COLO668 (cell line): ENCODE data around the gene CER1.

Source experiments
- DNase-seq: peaks from one replicate; lab custom pipeline; 2025; ENCODE audit not compliant: unreplicated experiment; lab: John Stamatoyannopoulos, UW

The CER1 gene, protein sequence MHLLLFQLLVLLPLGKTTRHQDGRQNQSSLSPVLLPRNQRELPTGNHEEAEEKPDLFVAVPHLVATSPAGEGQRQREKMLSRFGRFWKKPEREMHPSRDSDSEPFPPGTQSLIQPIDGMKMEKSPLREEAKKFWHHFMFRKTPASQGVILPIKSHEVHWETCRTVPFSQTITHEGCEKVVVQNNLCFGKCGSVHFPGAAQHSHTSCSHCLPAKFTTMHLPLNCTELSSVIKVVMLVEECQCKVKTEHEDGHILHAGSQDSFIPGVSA

DNA sequence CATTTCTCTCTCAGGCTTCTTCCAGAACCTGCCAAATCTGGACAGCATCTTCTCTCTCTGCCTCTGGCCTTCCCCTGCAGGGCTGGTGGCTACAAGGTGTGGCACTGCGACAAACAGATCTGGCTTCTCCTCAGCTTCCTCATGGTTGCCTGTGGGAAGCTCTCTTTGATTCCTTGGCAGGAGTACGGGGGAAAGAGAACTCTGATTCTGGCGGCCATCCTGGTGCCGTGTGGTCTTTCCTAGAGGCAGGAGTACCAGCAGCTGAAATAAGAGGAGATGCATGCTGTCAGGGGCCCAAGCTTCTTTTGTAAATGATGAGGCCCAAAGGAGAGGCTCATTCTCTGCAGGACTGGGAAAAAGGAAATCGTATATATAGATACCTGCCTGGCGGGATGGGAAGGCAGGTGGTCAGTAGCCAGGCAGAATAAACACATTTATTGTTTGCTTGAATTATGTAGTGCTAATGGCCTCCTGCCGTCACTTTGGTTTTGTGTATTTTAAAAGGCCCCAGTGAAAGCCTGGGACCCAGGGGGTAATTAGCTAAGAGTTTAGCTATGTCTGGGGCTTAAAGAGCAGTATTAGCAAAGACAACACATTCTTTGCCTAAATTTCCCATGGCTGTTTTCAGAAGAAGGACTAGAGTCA, at the start of gene CER1:
CER1 (minus strand) TSS at position 343 of the 645 bp plus-strand sequence; CDS start at position 282, 61 bp downstream.
- peak; percentile 63 for DNase-seq

- DNase-seq = no peak
These were observed 48.1 kb upstream of the CER1 start for GRCh38 chr9:14770592-14770991.

DNA sequence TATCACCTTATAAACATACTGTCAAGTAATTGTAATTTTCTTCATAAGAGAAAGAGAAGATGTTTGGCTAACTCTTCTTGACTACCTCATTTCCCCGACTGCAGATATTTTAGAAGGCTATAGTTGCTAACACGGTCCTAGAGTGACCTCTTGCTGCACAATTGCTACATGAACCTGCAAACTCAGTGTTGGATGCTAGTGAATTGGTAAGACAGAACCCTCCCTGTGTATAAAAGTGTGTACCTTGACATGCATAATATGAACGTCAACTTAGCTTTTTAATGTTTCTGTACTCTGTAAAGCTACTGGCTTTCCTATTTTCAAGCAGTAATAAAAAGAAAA, 46.7 kb upstream of the CER1 start:
- no peak for DNase-seq

DNA sequence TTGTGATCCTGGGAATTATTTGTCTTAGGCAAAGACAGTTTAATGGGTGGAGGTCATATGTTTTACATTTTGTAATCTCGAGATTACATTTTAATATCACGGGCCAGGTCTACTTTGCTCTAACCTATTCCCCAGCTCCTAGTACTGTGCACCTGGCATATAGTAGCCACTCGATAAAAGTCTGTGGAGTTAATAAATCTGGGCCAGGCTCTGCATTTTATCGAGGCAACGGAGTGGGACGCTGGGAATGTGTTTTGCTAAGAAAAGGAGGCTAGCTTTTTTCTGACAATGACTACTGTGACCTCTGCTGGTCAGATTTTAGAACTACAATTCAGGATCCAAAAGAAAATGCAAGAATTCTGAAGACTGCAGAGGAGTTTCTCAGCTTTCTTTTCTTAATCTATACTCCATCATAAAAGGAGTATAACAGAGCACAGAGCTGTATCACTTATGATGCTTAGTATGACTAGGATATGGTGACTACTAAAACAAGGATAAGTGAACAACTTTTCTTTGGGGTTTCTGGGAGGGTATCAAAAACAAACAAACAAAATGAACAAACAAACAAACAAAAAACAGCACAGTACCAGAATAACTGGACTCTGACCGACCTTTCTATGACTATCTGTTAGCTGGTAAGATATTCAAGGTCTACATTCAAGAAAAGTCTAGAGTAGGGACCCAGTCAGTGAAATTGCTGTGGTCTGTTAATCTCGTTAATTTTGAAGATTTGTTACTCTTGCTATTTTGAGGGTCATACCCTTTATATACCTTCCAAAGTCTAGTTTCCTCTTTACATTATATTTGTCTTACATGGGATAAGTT, 46.1 kb upstream of the CER1 start:
- DNase-seq = peak; percentile 12

GRCh38 chr9:14766299-14766698, 43.8 kb upstream of the CER1 start:
- no peak for DNase-seq

DNA sequence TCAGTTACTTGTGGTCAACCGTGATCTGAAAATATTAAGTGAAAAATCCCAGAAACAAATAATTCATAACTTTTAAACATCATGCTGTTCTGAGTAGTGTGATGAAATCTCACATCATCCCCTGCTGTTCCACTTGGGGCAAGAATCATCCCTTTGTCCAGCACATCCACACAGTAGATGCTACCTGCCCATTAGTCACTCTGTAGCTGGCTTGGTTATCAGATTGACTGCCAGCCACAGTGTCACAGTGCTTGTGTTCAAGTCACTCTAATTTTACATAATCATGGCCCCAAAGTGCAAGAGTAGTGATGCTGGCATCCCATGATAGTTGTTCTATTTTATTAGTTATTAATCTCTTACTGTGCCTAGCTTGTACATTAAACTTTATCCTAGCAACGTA, 39.1 kb upstream of the CER1 start:
- no peak for DNase-seq

DNA sequence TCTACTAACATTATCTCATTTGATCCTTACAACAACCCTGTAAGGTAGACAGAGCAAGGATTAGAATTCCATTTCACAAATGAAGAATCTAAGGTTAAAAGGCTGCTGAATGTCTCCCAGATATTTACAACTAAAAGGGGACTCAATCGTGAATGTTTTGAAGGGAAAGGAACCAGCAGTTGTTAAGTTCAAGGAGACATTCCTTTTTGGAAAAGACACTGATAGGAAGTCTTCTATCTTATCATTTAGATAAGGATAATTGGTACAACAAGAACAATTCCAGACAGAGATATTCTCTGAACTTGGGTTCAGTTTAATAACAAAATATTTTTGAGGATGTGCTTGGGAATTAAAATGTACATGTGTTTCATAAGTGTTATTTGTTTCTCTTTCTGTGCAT, 37.5 kb upstream of the CER1 start:
- no peak for DNase-seq

DNA sequence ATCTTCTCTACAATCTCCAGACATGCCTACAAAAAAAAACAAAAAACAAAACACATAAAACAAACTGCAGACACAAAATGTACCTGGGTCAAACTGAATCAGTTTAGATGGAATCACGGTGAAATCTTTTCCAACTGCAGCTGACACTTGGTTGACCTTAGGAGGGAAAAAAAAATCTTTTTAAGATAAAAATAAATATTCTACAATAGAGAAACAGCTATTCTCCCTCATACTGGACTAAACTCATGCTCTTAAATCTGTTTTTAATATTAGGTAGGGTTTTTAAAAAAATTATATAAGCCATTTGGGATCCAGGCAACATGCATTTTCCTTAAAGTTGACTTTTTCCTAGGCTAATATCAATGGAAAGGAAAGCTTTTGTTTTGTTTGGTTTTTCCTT, 33.8 kb upstream of the CER1 start:
- DNase-seq = no peak

DNA sequence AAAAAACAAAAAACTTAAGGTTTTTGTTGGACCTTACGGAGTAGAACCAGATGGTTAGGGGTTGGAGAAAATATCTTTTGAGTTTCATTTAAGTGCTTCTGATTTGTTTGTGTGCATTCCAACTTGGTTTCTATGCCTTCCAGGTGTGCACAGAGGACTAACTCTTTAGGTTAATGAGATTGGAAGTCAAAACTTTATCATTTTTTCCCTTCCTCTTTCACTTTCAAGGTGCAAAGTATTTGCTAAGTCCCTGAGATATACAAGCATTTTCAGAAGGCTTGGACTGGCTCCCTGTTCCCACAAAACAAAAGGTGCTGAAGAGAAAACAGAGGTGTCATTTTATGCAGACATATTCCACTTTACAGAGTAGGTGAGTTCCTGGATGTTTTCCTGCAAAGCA, 30.3 kb upstream of the CER1 start:
- no peak for DNase-seq

- DNase-seq = no peak
These were observed 29.7 kb upstream of the CER1 start for GRCh38 chr9:14752271-14752670.

GRCh38 chr9:14750821-14751220, 28.3 kb upstream of the CER1 start:
- DNase-seq = no peak

DNA sequence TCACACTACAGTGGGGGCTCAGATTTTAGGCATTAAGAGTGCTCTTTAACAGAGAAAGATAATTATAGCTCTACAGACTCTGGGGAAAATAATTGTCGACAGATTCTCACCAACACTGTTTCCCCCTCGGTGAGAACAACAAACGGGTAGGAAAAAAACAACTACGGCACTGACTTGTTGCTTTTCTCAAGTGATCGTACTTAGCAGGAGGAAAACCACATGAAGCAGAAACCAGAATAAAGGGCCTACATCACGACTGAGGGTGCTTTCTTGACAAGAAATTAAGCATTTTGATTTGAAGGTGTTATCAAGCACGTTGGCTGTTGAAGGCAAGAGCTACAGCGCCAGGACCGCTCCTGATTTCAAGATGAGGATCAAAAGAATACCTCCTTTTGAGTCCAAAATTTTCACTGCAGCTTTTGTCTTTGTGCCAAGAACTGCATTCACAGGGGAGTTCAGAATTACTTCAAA, 27.2 kb upstream of the CER1 start:
- DNase-seq = no peak

DNA sequence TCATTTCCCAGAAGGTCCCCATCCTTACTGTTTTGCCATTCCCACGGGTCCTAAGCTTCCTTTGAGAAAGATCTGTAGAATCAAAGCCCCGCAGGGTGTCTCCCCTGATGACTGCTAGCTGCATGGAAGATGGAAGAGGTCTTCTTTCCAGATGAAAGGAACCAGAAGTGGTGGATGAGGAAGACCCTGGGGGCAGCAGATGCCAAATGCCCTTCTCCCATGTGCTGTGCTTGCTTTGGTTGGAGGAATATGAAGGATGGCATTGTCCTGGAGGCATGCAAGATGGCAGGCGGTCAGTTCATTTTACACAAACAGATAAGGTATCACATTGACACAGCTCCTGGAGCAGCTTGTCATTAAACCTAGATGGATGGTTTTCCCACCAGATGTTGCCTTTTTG, 25.8 kb upstream of the CER1 start:
- DNase-seq = no peak

DNA sequence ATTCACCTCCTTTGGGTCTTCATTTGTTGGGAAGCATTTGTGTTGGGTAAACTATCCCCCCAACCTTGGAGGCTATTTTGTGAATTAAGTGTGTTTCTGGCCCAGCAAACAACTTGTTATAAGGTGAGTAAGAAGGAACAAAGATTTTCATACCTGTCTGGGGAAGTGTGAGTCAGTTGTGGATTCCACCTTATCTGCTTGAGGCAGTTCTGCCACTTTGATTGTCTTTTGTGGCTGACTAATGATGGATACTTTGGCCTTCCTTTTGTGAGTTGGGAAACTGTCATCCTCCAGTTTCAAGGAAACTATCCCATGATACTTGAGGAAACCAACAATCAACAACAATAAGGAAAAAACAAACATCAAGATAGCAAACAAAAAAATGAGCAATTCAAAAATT, 24.6 kb upstream of the CER1 start:
- no peak for DNase-seq

GRCh38 chr9:14746626-14747025, 24.1 kb upstream of the CER1 start:
- no peak for DNase-seq

DNA sequence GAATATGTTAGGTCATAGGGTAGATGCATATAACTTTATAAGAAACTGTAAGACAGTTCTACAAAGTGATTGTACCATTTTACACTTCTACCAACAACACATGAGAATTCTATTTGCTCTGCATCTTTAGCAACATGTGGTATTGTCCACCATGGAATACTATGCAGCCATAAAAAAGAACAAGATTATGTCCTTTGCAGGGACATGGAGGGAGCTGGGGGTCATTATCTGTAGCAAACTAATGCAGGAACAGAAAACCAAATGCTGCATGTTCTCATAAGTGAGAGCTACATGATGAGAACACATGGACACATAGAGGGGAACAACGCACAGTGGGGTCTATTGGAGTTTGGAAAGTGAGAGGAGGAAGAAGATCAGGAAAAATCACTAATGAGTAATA, 22.2 kb upstream of the CER1 start:
- DNase-seq = no peak

DNA sequence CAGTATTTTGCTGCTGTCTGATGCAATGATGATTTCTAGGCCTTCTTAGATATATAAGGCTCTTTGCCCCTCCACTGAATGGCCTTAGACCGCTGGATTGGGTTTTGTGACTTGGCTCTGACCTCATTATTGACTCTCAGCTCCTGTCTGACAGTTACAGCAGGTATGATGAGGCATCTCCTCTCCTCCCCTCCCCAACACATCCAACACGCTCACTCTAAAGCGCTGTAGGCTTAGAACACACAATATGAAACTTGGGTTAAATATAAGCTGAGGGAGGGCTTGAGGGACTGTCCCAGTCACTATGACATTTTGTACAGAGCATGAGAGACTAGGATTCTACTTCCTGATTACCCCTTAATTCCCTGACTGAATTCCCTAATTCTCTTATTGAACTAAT, 18.8 kb upstream of the CER1 start:
- no peak for DNase-seq

GRCh38 chr9:14733133-14733532, 10.6 kb upstream of the CER1 start:
- DNase-seq = no peak

DNA sequence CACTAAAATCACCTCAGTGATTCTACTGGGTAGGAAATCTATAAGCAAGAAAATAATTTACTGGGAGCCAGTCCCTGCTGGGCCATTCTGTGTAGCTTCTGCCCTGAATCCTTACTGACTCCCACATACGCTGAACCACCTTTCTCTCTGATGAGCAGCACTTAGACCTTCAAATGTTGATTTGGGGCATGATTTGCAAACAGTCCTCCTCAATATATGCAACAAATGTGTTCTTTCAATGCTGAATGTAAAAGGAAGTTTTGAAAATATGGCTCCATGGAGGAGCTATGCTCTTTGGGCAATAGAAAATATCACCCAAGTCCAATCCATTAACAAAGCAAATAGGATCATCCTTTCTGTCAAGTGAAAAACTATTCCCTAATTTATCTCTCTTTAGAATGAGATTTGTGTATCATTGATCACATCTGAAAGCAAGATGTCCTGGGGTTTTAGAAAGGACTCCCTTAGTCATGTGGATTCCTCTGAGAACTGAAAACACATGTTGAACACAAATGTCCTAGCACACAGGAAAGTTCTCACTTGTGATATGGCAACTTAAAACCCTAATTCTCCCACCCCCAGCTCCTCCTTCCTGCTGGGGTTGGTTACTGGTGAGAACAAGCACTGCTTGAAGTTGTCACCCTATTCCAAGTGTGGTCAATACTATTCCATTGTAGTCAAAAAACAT, 8.9 kb upstream of the CER1 start:
- DNase-seq = no peak

DNA sequence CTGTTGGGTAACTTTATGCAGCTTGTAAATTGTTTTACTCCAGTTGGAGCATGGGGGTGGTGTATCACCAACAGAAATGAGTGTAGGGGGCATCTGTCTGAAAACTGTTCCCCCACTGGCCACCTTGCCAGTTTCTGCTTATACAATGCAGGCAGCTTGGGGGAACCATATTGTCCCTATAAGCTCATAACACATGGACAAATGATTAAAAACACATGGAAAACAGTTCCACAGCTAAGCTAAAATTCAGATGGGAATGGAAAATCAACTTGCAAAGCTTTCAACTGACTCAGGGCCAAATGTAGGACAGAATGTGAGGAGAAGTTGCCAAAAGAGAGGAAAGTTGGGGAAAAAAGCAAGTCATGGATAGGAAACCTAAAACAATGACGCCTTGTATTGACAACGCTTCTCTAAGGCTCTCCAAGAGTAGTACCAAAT, 7.9 kb upstream of the CER1 start:
- no peak for DNase-seq

GRCh38 chr9:14723301-14723700, 768 bp upstream of the CER1 start:
- DNase-seq = no peak
